B cell (primary cell): ENCODE data around the gene TXK. TPM values are rescaled to one million over a fixed set of nuclear protein-coding genes. Genes with fewer than 3 reads are reported as not detected.

ENCODE experiments used
- ATAC-seq: fragments of 200-7000 bp; cut with Tn5 transposase; one replicate; pipeline ENCODE4 v1.10.0; 2021; ENCODE audit warnings: low read depth, mild to moderate bottlenecking, moderate number of reproducible peaks, moderate library complexity
- CTCF ChIA-PET: fragments of 350-600 bp; sonication (Branson Sonifier 250); formaldehyde crosslinking; loops from one replicate; lab custom pipeline; 2021; ENCODE audit warnings: antibody characterized with exemption, inconsistent platforms; lab: Charles Lee
- POLR2A ChIA-PET: fragments of 350-600 bp; sonication (Branson Sonifier 250); formaldehyde crosslinking; loops from one replicate; lab custom pipeline; 2021; ENCODE audit warnings: antibody characterized with exemption; lab: Charles Lee
- DNase-seq: peaks from one replicate; pipeline ENCODE4 v3.0.0; 2013
- H2AFZ ChIP-seq: 2 replicates; pipeline ENCODE4 v1.6.1; 2012; ENCODE audit warnings: mild to moderate bottlenecking, low read depth, low read length; ENCODE audit not compliant: insufficient read depth, poor library complexity, severe bottlenecking
- H3K27ac ChIP-seq, 2 donors: 1 replicate in 1 of 2; 2 replicates in 1 of 2; pipeline ENCODE4 v1.5.1; 2012 to 2013; ENCODE audit warnings: low read length in 2 of 2, mild to moderate bottlenecking in 2 of 2, moderate library complexity in 1 of 2
- H3K27me3 ChIP-seq, 4 experiments: fragments of 200-600 bp in 1 of 4; sonication (generic) in 1 of 4; replicated peaks in 1 of 4; 1 replicate in 2 of 4; 2 replicates in 2 of 4; pipeline versions ENCODE4 v1.6.1 to v1.7.0; 2013 to 2016; ENCODE audit warnings: low read length in 3 of 4, mild to moderate bottlenecking in 2 of 4, mixed read lengths in 1 of 4, moderate library complexity in 1 of 4; ENCODE audit not compliant: insufficient read depth in 4 of 4, control insufficient read depth in 3 of 4; ENCODE audit errors: control extremely low read depth in 1 of 4
- H3K36me3 ChIP-seq, 2 experiments: replicated peaks in 1 of 2; 1 replicate in 1 of 2; 2 replicates in 1 of 2; pipeline versions ENCODE4 v1.6.1 to v1.7.1; 2013; ENCODE audit warnings: low read length in 1 of 2; ENCODE audit not compliant: insufficient read depth in 2 of 2, control insufficient read depth in 1 of 2; ENCODE audit errors: control extremely low read depth in 1 of 2, extremely low read depth in 1 of 2
- H3K4me1 ChIP-seq, 2 donors: fragments of 200-600 bp in 1 of 2; sonication (generic) in 1 of 2; 1 replicate in 1 of 2; 2 replicates in 1 of 2; pipeline versions ENCODE4 v1.5.1 to v1.6.1; 2013 to 2017; ENCODE audit warnings: low read length in 2 of 2; ENCODE audit not compliant: control insufficient read depth in 2 of 2, insufficient read depth in 2 of 2
- H3K4me2 ChIP-seq: replicated peaks from 2 replicates; pipeline ENCODE3; 2012; ENCODE audit warnings: mild to moderate bottlenecking, low read depth, low read length; ENCODE audit not compliant: poor library complexity, severe bottlenecking
- H3K4me3 ChIP-seq, 5 experiments: fragments of 200-600 bp in 1 of 5; sonication (generic) in 1 of 5; 1 replicate in 3 of 5; 2 replicates in 2 of 5; pipeline versions ENCODE4 v1.5.1 to v1.7.0; 2011 to 2016; ENCODE audit warnings: low read length in 4 of 5, mild to moderate bottlenecking in 4 of 5, low read depth in 2 of 5, control low read depth in 1 of 5, moderate library complexity in 1 of 5; ENCODE audit not compliant: insufficient read depth in 1 of 5; ENCODE audit errors: control extremely low read depth in 1 of 5, extremely low read depth in 1 of 5
- H3K79me2 ChIP-seq: fragments of 200-600 bp; sonication (generic); one replicate; pipeline ENCODE4 v1.6.0; 2016; ENCODE audit warnings: low read length; ENCODE audit not compliant: control insufficient read depth, insufficient read depth
- H3K9ac ChIP-seq: fragments of 200-600 bp; sonication (generic); 2 replicates; pipeline ENCODE4 v1.6.1; 2017; ENCODE audit warnings: mild to moderate bottlenecking, low read length, moderate library complexity
- H3K9me3 ChIP-seq, 3 donors: one replicate each; pipeline versions ENCODE4 v1.6.1 to v1.7.1; 2013; ENCODE audit warnings: low read length in 2 of 3; ENCODE audit not compliant: control insufficient read depth in 2 of 3, insufficient read depth in 1 of 3; ENCODE audit errors: control extremely low read depth in 1 of 3
- H4K20me1 ChIP-seq: 2 replicates; pipeline ENCODE4 v1.6.0; 2012; ENCODE audit warnings: mild to moderate bottlenecking, low read length; ENCODE audit not compliant: insufficient read depth, control insufficient read depth, poor library complexity, severe bottlenecking
- H3K27ac Mint-ChIP-seq: one replicate; pipeline ENCODE4 v1.8.0; 2021; ENCODE audit warnings: mixed read lengths
- H3K27me3 Mint-ChIP-seq: one replicate; pipeline ENCODE4 v1.8.0; 2021; ENCODE audit warnings: mixed read lengths
- H3K4me1 Mint-ChIP-seq: one replicate; pipeline ENCODE4 v1.8.0; 2021; ENCODE audit warnings: mixed read lengths
- H3K4me3 Mint-ChIP-seq: one replicate; pipeline ENCODE4 v1.8.0; 2021; ENCODE audit warnings: mixed read lengths
- H3K9me3 Mint-ChIP-seq: one replicate; pipeline ENCODE4 v1.8.0; 2022; ENCODE audit warnings: mixed read lengths; ENCODE audit not compliant: insufficient read depth
- EZH2 ChIP-seq: IDR thresholded peaks from 2 replicates; pipeline ENCODE4 v1.6.1; 2012; ENCODE audit warnings: borderline replicate concordance, low read depth, mild to moderate bottlenecking, moderate library complexity, low read length; ENCODE audit not compliant: insufficient read depth, poor library complexity, severe bottlenecking
- WGBS: methylation state at CpG from one replicate; pipeline ENCODE4 v1.1.5; 2013; ENCODE audit warnings: missing lambda C conversion rate; ENCODE audit not compliant: insufficient coverage; 5-methylcytosine and 5-hydroxymethylcytosine counted together
- intact Hi-C: fragments of 100-400 bp; cut with micrococcal nuclease; formaldehyde crosslinking; loops from one replicate; pipeline ENCODE4 v1.10.0; 2022
- polyA plus RNA-seq: library from polyadenylated mRNA; depleted of rRNA; stranded (reverse); fragments of >200 nt; gene quantifications from 2 replicates; pipeline ENCODE4 v1.2.3, GENCODE V29; 2012
- total RNA-seq, 2 donors: library from RNA; stranded (reverse); fragments of 120-200 nt in 1 of 2; gene quantifications; 1 replicate in 1 of 2; 2 replicates in 1 of 2; pipeline versions ENCODE4 v1.2.3 to v1.2.4, GENCODE V29; 2013 to 2022
- TF ChIP-seq, protein P1 (sequence below): fragments of 200-600 bp; IDR thresholded peaks from one replicate; pipeline ENCODE4 v1.8.0; 2022; ENCODE audit warnings: antibody characterized with exemption, mild to moderate bottlenecking

TXK gene
- total and polyA plus RNA-seq, 2 donors (not counting 1 experiment from before 2014, with no cell fraction given): 0.79 to 1.1 TPM

DNA sequence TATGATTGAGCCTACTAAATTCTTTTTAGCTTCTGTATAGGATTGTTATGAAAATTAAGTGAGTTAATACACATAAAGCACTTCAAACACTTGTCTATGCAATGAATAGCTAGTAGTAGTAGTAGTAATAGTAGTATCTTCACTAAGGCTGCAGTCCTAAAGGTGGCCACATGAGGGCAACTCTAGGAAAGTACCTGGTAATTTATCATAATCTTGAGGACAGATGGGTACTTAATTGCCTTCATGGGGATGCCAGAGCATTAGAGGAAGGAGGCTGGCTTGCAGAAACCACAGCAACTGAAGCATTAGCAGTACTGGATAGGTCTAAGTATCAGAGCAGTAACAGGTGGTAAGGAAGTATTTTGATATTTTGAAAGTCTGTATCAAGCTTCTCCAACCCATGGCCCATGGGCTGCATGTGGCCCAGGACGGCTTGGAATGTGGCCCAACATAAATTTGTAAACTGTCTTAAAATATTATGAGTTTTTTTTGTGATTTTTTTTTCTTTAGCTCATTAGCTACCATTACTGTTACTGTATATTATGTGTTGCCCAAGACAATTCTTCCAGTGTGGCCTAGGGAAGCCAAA, 100.1 kb downstream of the TXK start:
- CTCF ChIA-PET: interaction anchor here (0.9 to 6.7 kb wide), 13 partner anchors 8 to 76 kb away, joined by 3 to 86 read pairs (median 7); no protein-coding TSS in a partner anchor
- TF ChIP-seq, protein P1, sequence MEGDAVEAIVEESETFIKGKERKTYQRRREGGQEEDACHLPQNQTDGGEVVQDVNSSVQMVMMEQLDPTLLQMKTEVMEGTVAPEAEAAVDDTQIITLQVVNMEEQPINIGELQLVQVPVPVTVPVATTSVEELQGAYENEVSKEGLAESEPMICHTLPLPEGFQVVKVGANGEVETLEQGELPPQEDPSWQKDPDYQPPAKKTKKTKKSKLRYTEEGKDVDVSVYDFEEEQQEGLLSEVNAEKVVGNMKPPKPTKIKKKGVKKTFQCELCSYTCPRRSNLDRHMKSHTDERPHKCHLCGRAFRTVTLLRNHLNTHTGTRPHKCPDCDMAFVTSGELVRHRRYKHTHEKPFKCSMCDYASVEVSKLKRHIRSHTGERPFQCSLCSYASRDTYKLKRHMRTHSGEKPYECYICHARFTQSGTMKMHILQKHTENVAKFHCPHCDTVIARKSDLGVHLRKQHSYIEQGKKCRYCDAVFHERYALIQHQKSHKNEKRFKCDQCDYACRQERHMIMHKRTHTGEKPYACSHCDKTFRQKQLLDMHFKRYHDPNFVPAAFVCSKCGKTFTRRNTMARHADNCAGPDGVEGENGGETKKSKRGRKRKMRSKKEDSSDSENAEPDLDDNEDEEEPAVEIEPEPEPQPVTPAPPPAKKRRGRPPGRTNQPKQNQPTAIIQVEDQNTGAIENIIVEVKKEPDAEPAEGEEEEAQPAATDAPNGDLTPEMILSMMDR: peak; percentile 77
- no peak for TF ChIP-seq EZH2
- Histone ChIP-seq H3K36me3 (no peaks in the 10 kb centered on the region), H3K27ac (no peak overlapping the region), H3K9me3 (peaks cover 0 to 3% (median 0%) of the 10 kb centered on the region in 3 donors), H3K9ac (no peak overlapping the region), H3K4me1 (peaks cover 35 to 37% of the 10 kb centered on the region in 2 donors), H3K27me3 (no peaks in the 10 kb centered on the region), H4K20me1 (no peaks in the 10 kb centered on the region), H3K79me2 (no peaks in the 10 kb centered on the region), H2AFZ (no peak overlapping the region), H3K4me2 (no peak overlapping the region), H3K4me3 (no peak overlapping the region)
- intact Hi-C loops: loop anchor here (1.0 kb wide), 1 partner anchor 53 kb away; no protein-coding TSS in a partner anchor
- ATAC-seq (peak; percentile 69), DNase-seq (peak; percentile 83)
- Mint-ChIP-seq H3K4me1 (peaks cover 40% of the 10 kb centered on the region), H3K4me3 (no peak overlapping the region), H3K27me3 (peaks cover 4% of the 10 kb centered on the region), H3K27ac (no peak overlapping the region), H3K9me3 (no peaks in the 10 kb centered on the region)
- POLR2A ChIA-PET: interaction anchor here (1.3 kb wide), 1 partner anchor 53 kb away, joined by 3 read pairs; no protein-coding TSS in a partner anchor
- WGBS: no CpG with 5 or more reads among the region's 1 CpG

DNA sequence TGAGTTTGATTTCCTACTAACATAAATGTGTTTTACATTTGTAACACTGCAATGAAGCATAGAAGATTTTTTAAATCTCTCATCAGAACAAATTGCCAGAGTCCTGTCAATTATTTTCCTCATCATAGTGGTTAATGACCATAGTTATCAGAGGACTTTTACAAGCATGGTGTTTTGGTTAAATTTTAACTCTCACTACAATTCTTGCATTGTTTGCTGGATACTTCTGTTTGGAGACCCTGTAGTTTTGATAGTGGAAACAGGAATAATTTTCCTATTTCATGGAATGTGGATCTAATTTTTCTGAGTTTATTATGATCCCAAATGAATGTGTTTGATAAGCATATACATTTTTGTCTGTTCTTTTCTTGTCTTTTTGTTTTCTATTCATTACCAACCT, 100.6 kb downstream of the TXK start:
- Mint-ChIP-seq H3K27me3 (peaks cover 7% of the 10 kb centered on the region), H3K9me3 (no peaks in the 10 kb centered on the region), H3K27ac (no peak overlapping the region), H3K4me3 (no peak overlapping the region), H3K4me1 (peaks cover 42% of the 10 kb centered on the region)
- no peak overlapping the region for H3K27ac ChIP-seq
- no peak overlapping the region for H3K4me2 ChIP-seq
- no peaks in the 10 kb centered on the region for H3K27me3 ChIP-seq
- no peak overlapping the region for H2AFZ ChIP-seq
- no peak overlapping the region for H3K9ac ChIP-seq
- H3K79me2 ChIP-seq: no peaks in the 10 kb centered on the region
- intact Hi-C loops: no loop called here
- ChIA-PET CTCF (interaction anchor here (1.2 to 6.7 kb wide), 10 partner anchors 14 to 76 kb away, joined by 3 to 86 read pairs (median 8); no protein-coding TSS in a partner anchor), POLR2A (interaction anchor here (1.3 kb wide), 1 partner anchor 54 kb away, joined by 3 read pairs; no protein-coding TSS in a partner anchor)
- H3K36me3 ChIP-seq: no peaks in the 10 kb centered on the region
- ATAC-seq (no peak), DNase-seq (no peak)
- H4K20me1 ChIP-seq: no peaks in the 10 kb centered on the region
- peaks cover 35 to 37% of the 10 kb centered on the region in 2 donors for H3K4me1 ChIP-seq
- TF ChIP-seq, protein P1: no peak
- TF ChIP-seq EZH2: no peak
- no peak overlapping the region for H3K4me3 ChIP-seq
- peaks cover 0 to 3% (median 0%) of the 10 kb centered on the region in 3 donors for H3K9me3 ChIP-seq
